ENCODE measurements around the gene MCC. TPM values are rescaled to one million over a fixed set of nuclear protein-coding genes. Genes with fewer than 3 reads are reported as not detected.

MCC gene
- total and polyA plus RNA-seq, 2 donors (not counting 1 experiment from before 2014, with no cell fraction given), result 3.2 to 41.3 TPM

- Histone ChIP-seq H3K9me3 (ENCODE audit: control insufficient read depth, insufficient read depth, low read depth, low read length) (no peaks in the 10 kb centered on the region), H2AFZ (ENCODE audit: low read length) (no peak overlapping the region), H3K4me3 (replicated peaks in 1 of 4; ENCODE audit: control extremely low read depth in 1 of 4, insufficient read depth in 1 of 4, low read depth in 3 of 4, low read length in 4 of 4) (no peak overlapping the region), H3K79me2 (ENCODE audit: control insufficient read depth, insufficient read depth, low read length) (no peaks in the 10 kb centered on the region), H4K20me1 (ENCODE audit: control insufficient read depth, extremely low read depth, insufficient read depth, low read length) (no peaks in the 10 kb centered on the region), H3K27ac (ENCODE audit: insufficient read depth, low read length) (no peak overlapping the region), H3K36me3 (ENCODE audit: control insufficient read depth, insufficient read depth, low read length) (no peaks in the 10 kb centered on the region), H3K4me1 (ENCODE audit: control insufficient read depth, extremely low read depth, insufficient read depth, low read length) (no peaks in the 10 kb centered on the region), H3K27me3 (ENCODE audit: control insufficient read depth, insufficient read depth, low read length) (no peaks in the 10 kb centered on the region), H3K9ac (ENCODE audit: insufficient read depth, low read length) (no peak overlapping the region), H3K4me2 (ENCODE audit: extremely low read depth, insufficient read depth, low read length) (no peak overlapping the region)
- TF ChIP-seq EZH2 (IDR thresholded peaks at IDR 0.05; ENCODE audit: low read length, missing control alignments), result no peak
- TF ChIP-seq CTCF (conservative IDR thresholded peaks at IDR 0.05 in 1 of 2, IDR thresholded peaks at IDR 0.05 in 1 of 2; ENCODE audit: low read depth in 1 of 2, low read length in 2 of 2), result no peak
- DNase-seq (ENCODE audit: low read depth in 2 of 2), result no peak
These were observed 304.6 kb downstream of the MCC start for GRCh38 chr5:113183694-113184093.

GRCh38 chr5:113182658-113183344 is 305.5 kb downstream of the MCC start:
- H4K20me1 ChIP-seq (ENCODE audit: control insufficient read depth, extremely low read depth, insufficient read depth, low read length), result no peaks in the 10 kb centered on the region
- H3K9me3 ChIP-seq (ENCODE audit: control insufficient read depth, insufficient read depth, low read depth, low read length), result no peaks in the 10 kb centered on the region
- H3K4me2 ChIP-seq (ENCODE audit: extremely low read depth, insufficient read depth, low read length), result no peak overlapping the region
- no peak for DNase-seq (ENCODE audit: low read depth in 2 of 2)
- H3K27ac ChIP-seq (ENCODE audit: insufficient read depth, low read length), result no peak overlapping the region
- TF ChIP-seq CTCF (conservative IDR thresholded peaks at IDR 0.05 in 1 of 2, IDR thresholded peaks at IDR 0.05 in 1 of 2; ENCODE audit: low read depth in 1 of 2, low read length in 2 of 2) (no peak), EZH2 (IDR thresholded peaks at IDR 0.05; ENCODE audit: low read length, missing control alignments) (no peak)
- H3K36me3 ChIP-seq (ENCODE audit: control insufficient read depth, insufficient read depth, low read length), result no peaks in the 10 kb centered on the region
- H2AFZ ChIP-seq (ENCODE audit: low read length), result no peak overlapping the region
- no peaks in the 10 kb centered on the region for H3K27me3 ChIP-seq (ENCODE audit: control insufficient read depth, insufficient read depth, low read length)
- no peak overlapping the region for H3K9ac ChIP-seq (ENCODE audit: insufficient read depth, low read length)
- H3K4me3 ChIP-seq (replicated peaks in 1 of 4; ENCODE audit: control extremely low read depth in 1 of 4, insufficient read depth in 1 of 4, low read depth in 3 of 4, low read length in 4 of 4), result no peak overlapping the region
- H3K4me1 ChIP-seq (ENCODE audit: control insufficient read depth, extremely low read depth, insufficient read depth, low read length), result no peaks in the 10 kb centered on the region
- H3K79me2 ChIP-seq (ENCODE audit: control insufficient read depth, insufficient read depth, low read length), result no peaks in the 10 kb centered on the region

GRCh38 chr5:113181853-113182490 is 306.3 kb downstream of the MCC start:
- H3K4me2 ChIP-seq (ENCODE audit: extremely low read depth, insufficient read depth, low read length), result no peak overlapping the region
- H4K20me1 ChIP-seq (ENCODE audit: control insufficient read depth, extremely low read depth, insufficient read depth, low read length), result no peaks in the 10 kb centered on the region
- TF ChIP-seq CTCF (conservative IDR thresholded peaks at IDR 0.05 in 1 of 2, IDR thresholded peaks at IDR 0.05 in 1 of 2; ENCODE audit: low read depth in 1 of 2, low read length in 2 of 2) (no peak), EZH2 (IDR thresholded peaks at IDR 0.05; ENCODE audit: low read length, missing control alignments) (no peak)
- no peak overlapping the region for H2AFZ ChIP-seq (ENCODE audit: low read length)
- no peak overlapping the region for H3K9ac ChIP-seq (ENCODE audit: insufficient read depth, low read length)
- H3K4me3 ChIP-seq (replicated peaks in 1 of 4; ENCODE audit: control extremely low read depth in 1 of 4, insufficient read depth in 1 of 4, low read depth in 3 of 4, low read length in 4 of 4), result no peak overlapping the region
- H3K36me3 ChIP-seq (ENCODE audit: control insufficient read depth, insufficient read depth, low read length), result no peaks in the 10 kb centered on the region
- H3K79me2 ChIP-seq (ENCODE audit: control insufficient read depth, insufficient read depth, low read length), result no peaks in the 10 kb centered on the region
- DNase-seq (ENCODE audit: low read depth in 2 of 2), result no peak
- no peaks in the 10 kb centered on the region for H3K27me3 ChIP-seq (ENCODE audit: control insufficient read depth, insufficient read depth, low read length)
- H3K9me3 ChIP-seq (ENCODE audit: control insufficient read depth, insufficient read depth, low read depth, low read length), result no peaks in the 10 kb centered on the region
- H3K4me1 ChIP-seq (ENCODE audit: control insufficient read depth, extremely low read depth, insufficient read depth, low read length), result no peaks in the 10 kb centered on the region
- no peak overlapping the region for H3K27ac ChIP-seq (ENCODE audit: insufficient read depth, low read length)
